ENCODE data around the gene TMEM237.
"Not testable (repeated sequence)": the region's sequence is repeated elsewhere in the genome, so short reads cannot be mapped to it uniquely, and the experiment has no call there.

The TMEM237 gene

GRCh38 chr2:201643216-201643890 lies at the start of gene TMEM237:
Gene TMEM237 (minus strand): TSS chr2:201643503. CDS start chr2:201643400, 103 bp downstream.
- DNase-seq (ENCODE audit: low read depth), result peak; percentile 18

- DNase-seq (ENCODE audit: low read depth), result no peak
Measured at GRCh38 chr2:201685156-201685555, 41.9 kb upstream of the TMEM237 start.

GRCh38 chr2:201680743-201681142 lies 37.4 kb upstream of the TMEM237 start:
- no peak for DNase-seq (ENCODE audit: low read depth)

- DNase-seq (ENCODE audit: low read depth), result no peak
Measured at GRCh38 chr2:201678401-201678800, 35.1 kb upstream of the TMEM237 start.

- DNase-seq (ENCODE audit: low read depth), result no peak
Measured at GRCh38 chr2:201675454-201675853, 32.2 kb upstream of the TMEM237 start.

- no peak for DNase-seq (ENCODE audit: low read depth)
Measured at GRCh38 chr2:201674794-201675193, 31.5 kb upstream of the TMEM237 start.

- DNase-seq (ENCODE audit: low read depth), result no peak
Measured at GRCh38 chr2:201674298-201674697, 31.0 kb upstream of the TMEM237 start.

- no peak for DNase-seq (ENCODE audit: low read depth)
Measured at GRCh38 chr2:201673546-201673945, 30.2 kb upstream of the TMEM237 start.

GRCh38 chr2:201671205-201671604 lies 27.9 kb upstream of the TMEM237 start:
- not testable (repeated sequence) for DNase-seq (ENCODE audit: low read depth)

- no peak for DNase-seq (ENCODE audit: low read depth)
Measured at GRCh38 chr2:201669865-201670264, 26.6 kb upstream of the TMEM237 start.

GRCh38 chr2:201668402-201668910 lies 25.2 kb upstream of the TMEM237 start:
- no peak for DNase-seq (ENCODE audit: low read depth)

GRCh38 chr2:201664334-201664733 lies 21.0 kb upstream of the TMEM237 start:
- DNase-seq (ENCODE audit: low read depth), result no peak

GRCh38 chr2:201661366-201661765 lies 18.1 kb upstream of the TMEM237 start:
- no peak for DNase-seq (ENCODE audit: low read depth)

GRCh38 chr2:201660293-201660895 lies 17.1 kb upstream of the TMEM237 start:
- no peak for DNase-seq (ENCODE audit: low read depth)

GRCh38 chr2:201656740-201657139 lies 13.4 kb upstream of the TMEM237 start:
- no peak for DNase-seq (ENCODE audit: low read depth)

GRCh38 chr2:201656102-201656501 lies 12.8 kb upstream of the TMEM237 start:
- no peak for DNase-seq (ENCODE audit: low read depth)

GRCh38 chr2:201654616-201655384 lies 11.5 kb upstream of the TMEM237 start:
- DNase-seq (ENCODE audit: low read depth), result no peak

- DNase-seq (ENCODE audit: low read depth), result no peak
Measured at GRCh38 chr2:201653221-201653620, 9.9 kb upstream of the TMEM237 start.

- DNase-seq (ENCODE audit: low read depth), result no peak
Measured at GRCh38 chr2:201649442-201649841, 6.1 kb upstream of the TMEM237 start.

GRCh38 chr2:201647431-201647830 lies 4.1 kb upstream of the TMEM237 start:
- no peak for DNase-seq (ENCODE audit: low read depth)

- DNase-seq (ENCODE audit: low read depth), result no peak
Measured at GRCh38 chr2:201644001-201644400, 698 bp upstream of the TMEM237 start.

GRCh38 chr2:201642579-201643215 lies 606 bp downstream of the TMEM237 start:
- peak; percentile 75 for DNase-seq (ENCODE audit: low read depth)
